Mesothelial cell of epicardium (in vitro differentiated cells): ENCODE data around the gene MGAT2. TPM values are rescaled to one million over a fixed set of nuclear protein-coding genes. Genes with fewer than 3 reads are reported as not detected.

Experiments used
- DNase-seq, 2 experiments: peaks; one replicate each; pipeline ENCODE4 v3.0.0; 2021; ENCODE audit warnings: low spot score in 2 of 2; ENCODE audit not compliant: unreplicated experiment in 2 of 2
- H3K27ac Mint-ChIP-seq: 2 replicates; pipeline ENCODE4 v1.8.0; 2021; ENCODE audit warnings: mixed read lengths
- H3K27me3 Mint-ChIP-seq: 2 replicates; pipeline ENCODE4 v1.8.0; 2021; ENCODE audit warnings: low read depth, mixed read lengths
- H3K36me3 Mint-ChIP-seq: 2 replicates; pipeline ENCODE4 v1.8.0; 2021; ENCODE audit warnings: mixed read lengths
- H3K4me1 Mint-ChIP-seq: 2 replicates; pipeline ENCODE4 v1.8.0; 2021; ENCODE audit warnings: mixed read lengths
- H3K4me3 Mint-ChIP-seq: 2 replicates; pipeline ENCODE4 v1.8.0; 2021; ENCODE audit warnings: mild to moderate bottlenecking, moderate library complexity, mixed read lengths
- H3K9me3 Mint-ChIP-seq: 2 replicates; pipeline ENCODE4 v1.8.0; 2021; ENCODE audit warnings: mixed read lengths
- total RNA-seq: library from RNA; stranded (reverse); gene quantifications from 3 replicates; pipeline ENCODE4 v1.2.1, GENCODE V29; 2021
- TF ChIP-seq, protein P1 (sequence below): fragments of 200-600 bp; sonication (generic); IDR thresholded peaks from one replicate; pipeline ENCODE4 v1.5.0; 2021; ENCODE audit warnings: antibody characterized with exemption; ENCODE audit not compliant: unreplicated experiment

MGAT2 gene
- total RNA-seq = 18.7 to 20.3 TPM (median 19.2 TPM) in 3 replicates

DNA sequence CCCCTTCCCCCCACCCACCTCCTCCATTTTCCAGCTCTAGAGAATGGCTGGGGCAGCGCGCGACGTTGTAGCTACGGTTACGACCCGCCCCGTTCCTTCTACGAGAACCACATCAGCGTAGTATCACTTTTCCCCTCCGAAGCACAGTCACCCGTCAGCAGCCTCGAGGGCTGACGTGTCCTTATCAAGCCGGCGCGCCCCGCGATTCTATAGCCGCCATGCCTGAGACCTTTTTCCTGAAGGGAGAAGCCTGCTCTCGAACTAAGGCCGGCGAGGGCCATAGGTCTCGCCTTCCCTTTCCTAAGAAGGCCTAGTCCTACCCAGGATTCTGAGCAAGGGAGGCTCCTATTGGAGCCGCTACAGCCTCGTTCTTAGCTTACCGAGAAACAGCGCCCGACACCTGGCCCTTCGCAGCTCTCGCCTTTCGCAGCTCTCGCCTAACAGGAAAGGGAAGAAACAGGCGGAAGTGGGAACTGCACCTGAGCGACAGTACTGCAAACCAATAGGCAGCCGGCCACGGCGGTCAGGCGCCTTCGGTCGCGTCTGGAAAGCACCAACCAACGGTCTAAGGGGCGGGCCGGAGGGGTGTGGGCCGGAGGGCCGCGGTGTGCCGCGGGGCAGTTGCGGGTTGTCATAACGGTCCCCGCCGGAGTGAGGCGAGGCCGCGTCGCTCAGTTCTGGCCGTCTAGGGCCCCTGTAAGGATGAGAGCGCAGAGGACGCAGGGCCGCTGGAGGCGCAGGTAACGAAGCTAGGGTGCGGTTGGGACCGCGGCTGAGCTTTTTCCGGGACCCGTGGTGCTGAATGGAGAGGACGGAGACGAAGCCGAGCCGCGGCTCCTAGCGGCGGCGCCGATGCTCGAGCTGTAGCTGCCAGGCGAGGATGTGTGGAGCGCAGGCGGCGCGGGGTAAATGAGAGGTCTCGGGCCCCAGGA is at the start of gene MGAT2, which contains the start of gene RPL36AL:
TSS of gene MGAT2 (plus strand) at position 618 of the 932 bp plus-strand sequence. CDS start 470 bp downstream, outside the sequence.
TSS of gene RPL36AL (minus strand) at position 445 of the 932 bp plus-strand sequence. CDS start 1,522 bp downstream, outside the sequence.
- H3K4me1 Mint-ChIP-seq = peaks cover 37% of the 10 kb centered on the region
- peaks cover 10% of the 10 kb centered on the region for H3K36me3 Mint-ChIP-seq
- H3K27ac Mint-ChIP-seq = peak within 1 kb of the TSS; percentile 99
- H3K9me3 Mint-ChIP-seq = no peaks in the 10 kb centered on the region
- DNase-seq = peak; percentile 96 to 98
- peak within 1 kb of the TSS; percentile 98 for H3K4me3 Mint-ChIP-seq
- TF ChIP-seq, protein P1, sequence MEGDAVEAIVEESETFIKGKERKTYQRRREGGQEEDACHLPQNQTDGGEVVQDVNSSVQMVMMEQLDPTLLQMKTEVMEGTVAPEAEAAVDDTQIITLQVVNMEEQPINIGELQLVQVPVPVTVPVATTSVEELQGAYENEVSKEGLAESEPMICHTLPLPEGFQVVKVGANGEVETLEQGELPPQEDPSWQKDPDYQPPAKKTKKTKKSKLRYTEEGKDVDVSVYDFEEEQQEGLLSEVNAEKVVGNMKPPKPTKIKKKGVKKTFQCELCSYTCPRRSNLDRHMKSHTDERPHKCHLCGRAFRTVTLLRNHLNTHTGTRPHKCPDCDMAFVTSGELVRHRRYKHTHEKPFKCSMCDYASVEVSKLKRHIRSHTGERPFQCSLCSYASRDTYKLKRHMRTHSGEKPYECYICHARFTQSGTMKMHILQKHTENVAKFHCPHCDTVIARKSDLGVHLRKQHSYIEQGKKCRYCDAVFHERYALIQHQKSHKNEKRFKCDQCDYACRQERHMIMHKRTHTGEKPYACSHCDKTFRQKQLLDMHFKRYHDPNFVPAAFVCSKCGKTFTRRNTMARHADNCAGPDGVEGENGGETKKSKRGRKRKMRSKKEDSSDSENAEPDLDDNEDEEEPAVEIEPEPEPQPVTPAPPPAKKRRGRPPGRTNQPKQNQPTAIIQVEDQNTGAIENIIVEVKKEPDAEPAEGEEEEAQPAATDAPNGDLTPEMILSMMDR = peak; percentile 23
- no peaks in the 10 kb centered on the region for H3K27me3 Mint-ChIP-seq

- no peak overlapping the region for H3K27ac Mint-ChIP-seq
- no peaks in the 10 kb centered on the region for H3K9me3 Mint-ChIP-seq
- H3K27me3 Mint-ChIP-seq = no peaks in the 10 kb centered on the region
- no peak for DNase-seq
- no peaks in the 10 kb centered on the region for H3K4me1 Mint-ChIP-seq
- H3K4me3 Mint-ChIP-seq = no peak overlapping the region
- peaks cover 41% of the 10 kb centered on the region for H3K36me3 Mint-ChIP-seq
- TF ChIP-seq, protein P1 = no peak
Measured at GRCh38 chr14:49574038-49574437, 46.6 kb upstream of the MGAT2 start.

DNA sequence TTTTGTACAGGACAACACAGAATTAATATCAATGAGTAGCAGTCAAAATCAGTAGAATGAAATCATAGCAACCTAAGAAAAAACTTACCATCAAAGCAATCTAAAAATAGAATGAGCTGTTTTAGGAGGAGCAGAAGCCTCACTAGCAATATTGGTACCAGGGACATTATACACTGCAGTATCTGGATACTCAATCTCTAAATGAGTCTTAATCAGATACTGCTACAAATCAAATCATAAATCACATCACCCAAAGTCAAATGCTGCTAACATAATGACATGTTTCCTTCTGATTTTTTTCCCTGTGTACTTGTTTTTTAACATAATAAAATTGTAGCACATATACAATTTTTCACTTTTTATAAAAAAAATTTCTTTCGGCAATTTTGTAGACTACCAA is 42.5 kb upstream of the MGAT2 start:
- Mint-ChIP-seq H3K4me3 (no peak overlapping the region), H3K27me3 (no peaks in the 10 kb centered on the region)

GRCh38 chr14:49579841-49580240 is 40.8 kb upstream of the MGAT2 start:
- Mint-ChIP-seq H3K27ac (no peak overlapping the region), H3K4me1 (peaks cover 22% of the 10 kb centered on the region), H3K4me3 (no peak overlapping the region), H3K9me3 (no peaks in the 10 kb centered on the region), H3K27me3 (no peaks in the 10 kb centered on the region), H3K36me3 (peaks cover 31% of the 10 kb centered on the region)
- TF ChIP-seq, protein P1 = no peak
- DNase-seq = no peak

More for the DNA sequence above, 42.5 kb upstream of the MGAT2 start:
- Mint-ChIP-seq H3K4me1 (peaks cover 8% of the 10 kb centered on the region), H3K36me3 (peaks cover 38% of the 10 kb centered on the region), H3K9me3 (no peaks in the 10 kb centered on the region), H3K27ac (peak overlapping the region; percentile 15)
- TF ChIP-seq, protein P1 = no peak
- DNase-seq = no peak

GRCh38 chr14:49581209-49582112 is 39.1 kb upstream of the MGAT2 start:
- TF ChIP-seq, protein P1 = no peak

More at GRCh38 chr14:49581209-49582112, 39.1 kb upstream of the MGAT2 start:
- H3K36me3 Mint-ChIP-seq = peaks cover 31% of the 10 kb centered on the region
- H3K27me3 Mint-ChIP-seq = no peaks in the 10 kb centered on the region
- H3K4me3 Mint-ChIP-seq = no peak overlapping the region
- peak overlapping the region; percentile 52 for H3K27ac Mint-ChIP-seq
- no peak for DNase-seq
- H3K4me1 Mint-ChIP-seq = peaks cover 26% of the 10 kb centered on the region
- H3K9me3 Mint-ChIP-seq = no peaks in the 10 kb centered on the region
